Suprapubic skin (tissue), 4 donors: ENCODE measurements around the gene GRIN3B.

Experiments
- EP300 ChIP-seq: sonication (generic); formaldehyde crosslinking; IDR thresholded peaks from one replicate; pipeline ENCODE4 v1.6.1; 2017; ENCODE audit warnings: antibody characterized with exemption
- POLR2A ChIP-seq, 2 donors: fragments of 450-650 bp; IDR thresholded peaks; one replicate each; pipeline ENCODE4 v1.6.1; 2017; ENCODE audit warnings: antibody characterized with exemption in 2 of 2, mild to moderate bottlenecking in 2 of 2, moderate library complexity in 2 of 2
- POLR2AphosphoS5 ChIP-seq, 3 donors: sonication (generic); formaldehyde crosslinking; IDR thresholded peaks; one replicate each; pipeline ENCODE4 v1.6.1; 2017; ENCODE audit warnings: antibody characterized with exemption in 3 of 3
- TF ChIP-seq, protein P1 (sequence below), 2 donors: fragments of 200-600 bp in 1 of 2; fragments of 450-650 bp in 1 of 2; sonication (generic) in 1 of 2; IDR thresholded peaks; one replicate each; pipeline ENCODE4 v1.5.1; 2016 to 2019; ENCODE audit warnings: antibody characterized with exemption in 2 of 2, mild to moderate bottlenecking in 1 of 2, moderate library complexity in 1 of 2

DNA sequence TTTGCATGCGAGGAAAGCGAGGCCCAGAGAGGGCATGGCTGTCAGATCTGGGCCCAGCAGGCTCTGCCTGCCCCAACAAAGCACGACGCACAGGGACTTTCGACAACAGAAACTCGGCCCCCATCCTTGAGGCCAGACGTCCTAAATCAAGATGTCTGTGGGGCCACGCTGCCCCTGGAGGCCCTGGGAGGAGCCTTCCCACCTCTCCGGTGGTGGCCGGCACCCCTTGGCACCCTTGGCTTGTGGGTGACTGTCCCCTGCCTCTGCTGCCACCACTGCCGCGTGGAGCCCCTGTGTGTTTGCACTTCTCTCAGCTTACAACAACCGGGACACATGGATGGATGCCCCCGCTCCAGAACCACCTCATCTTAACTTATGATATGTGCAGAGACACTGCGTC, 11.7 kb upstream of the GRIN3B start:
- TF ChIP-seq, protein P1, sequence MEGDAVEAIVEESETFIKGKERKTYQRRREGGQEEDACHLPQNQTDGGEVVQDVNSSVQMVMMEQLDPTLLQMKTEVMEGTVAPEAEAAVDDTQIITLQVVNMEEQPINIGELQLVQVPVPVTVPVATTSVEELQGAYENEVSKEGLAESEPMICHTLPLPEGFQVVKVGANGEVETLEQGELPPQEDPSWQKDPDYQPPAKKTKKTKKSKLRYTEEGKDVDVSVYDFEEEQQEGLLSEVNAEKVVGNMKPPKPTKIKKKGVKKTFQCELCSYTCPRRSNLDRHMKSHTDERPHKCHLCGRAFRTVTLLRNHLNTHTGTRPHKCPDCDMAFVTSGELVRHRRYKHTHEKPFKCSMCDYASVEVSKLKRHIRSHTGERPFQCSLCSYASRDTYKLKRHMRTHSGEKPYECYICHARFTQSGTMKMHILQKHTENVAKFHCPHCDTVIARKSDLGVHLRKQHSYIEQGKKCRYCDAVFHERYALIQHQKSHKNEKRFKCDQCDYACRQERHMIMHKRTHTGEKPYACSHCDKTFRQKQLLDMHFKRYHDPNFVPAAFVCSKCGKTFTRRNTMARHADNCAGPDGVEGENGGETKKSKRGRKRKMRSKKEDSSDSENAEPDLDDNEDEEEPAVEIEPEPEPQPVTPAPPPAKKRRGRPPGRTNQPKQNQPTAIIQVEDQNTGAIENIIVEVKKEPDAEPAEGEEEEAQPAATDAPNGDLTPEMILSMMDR (IDR thresholded peaks at IDR 0.05): no peak
- no peak for TF ChIP-seq POLR2A (IDR thresholded peaks at IDR 0.05)
- no peak for TF ChIP-seq POLR2AphosphoS5 (IDR thresholded peaks at IDR 0.05)
- TF ChIP-seq EP300: no peak
